Measurements from ENCODE around the gene COASY.
A peak's percentile ranks its signal among the peaks of the same experiment; 100 is the strongest.
"Not testable (repeated sequence)": the region's sequence is repeated elsewhere in the genome, so short reads cannot be mapped to it uniquely, and the experiment has no call there.

The COASY gene

DNA sequence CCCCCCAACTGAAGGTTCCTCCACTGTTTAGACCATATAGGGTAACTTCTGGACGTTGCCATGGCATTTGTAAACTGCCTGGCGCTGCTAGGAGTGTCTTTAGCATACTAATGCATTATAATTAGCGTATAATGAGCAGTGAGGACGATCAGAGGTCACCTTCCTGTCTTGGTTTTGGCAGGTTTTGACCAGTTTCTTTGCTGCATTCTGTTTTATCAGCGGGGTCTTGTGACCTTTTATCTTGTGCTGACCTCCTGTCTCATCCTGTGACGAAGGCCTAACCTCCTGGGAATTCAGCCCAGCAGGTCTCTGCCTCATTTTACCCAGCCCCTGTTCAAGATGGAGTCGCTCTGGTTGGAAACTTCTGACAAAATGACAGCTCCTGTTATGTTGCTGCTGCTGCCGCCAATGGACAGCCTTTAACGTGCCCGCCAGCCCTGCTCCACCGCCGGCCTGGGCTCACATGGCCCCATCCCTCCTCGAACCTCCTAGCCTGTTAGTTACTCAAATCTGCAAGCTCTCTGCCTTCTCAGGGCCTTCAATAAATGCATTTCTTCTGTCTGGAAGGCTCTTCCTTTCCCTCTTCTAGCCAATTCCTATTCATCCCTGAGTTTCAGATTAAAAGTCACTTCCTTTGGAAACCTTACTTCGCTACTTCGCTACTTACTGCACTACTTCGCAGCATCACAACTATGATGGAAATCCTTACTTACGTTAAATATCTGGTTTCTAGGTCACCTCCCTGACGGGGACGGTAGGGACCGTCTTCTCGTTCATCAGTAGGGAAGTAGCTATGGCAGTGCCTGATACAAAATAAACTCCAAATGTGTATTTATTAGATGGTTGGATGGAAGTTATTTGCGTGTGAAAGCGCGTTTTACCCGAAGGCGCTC, 26.5 kb upstream of the COASY start:
- DNase-seq = no peak

GRCh38 chr17:42536048-42536371, 25.9 kb upstream of the COASY start, which contains the start of gene NAGLU:
Gene NAGLU (plus strand): TSS chr17:42536241. CDS start chr17:42536273, 32 bp downstream.
- DNase-seq = peak; percentile 97

GRCh38 chr17:42536372-42537155, 25.4 kb upstream of the COASY start:
- peak; percentile 71 for DNase-seq

DNA sequence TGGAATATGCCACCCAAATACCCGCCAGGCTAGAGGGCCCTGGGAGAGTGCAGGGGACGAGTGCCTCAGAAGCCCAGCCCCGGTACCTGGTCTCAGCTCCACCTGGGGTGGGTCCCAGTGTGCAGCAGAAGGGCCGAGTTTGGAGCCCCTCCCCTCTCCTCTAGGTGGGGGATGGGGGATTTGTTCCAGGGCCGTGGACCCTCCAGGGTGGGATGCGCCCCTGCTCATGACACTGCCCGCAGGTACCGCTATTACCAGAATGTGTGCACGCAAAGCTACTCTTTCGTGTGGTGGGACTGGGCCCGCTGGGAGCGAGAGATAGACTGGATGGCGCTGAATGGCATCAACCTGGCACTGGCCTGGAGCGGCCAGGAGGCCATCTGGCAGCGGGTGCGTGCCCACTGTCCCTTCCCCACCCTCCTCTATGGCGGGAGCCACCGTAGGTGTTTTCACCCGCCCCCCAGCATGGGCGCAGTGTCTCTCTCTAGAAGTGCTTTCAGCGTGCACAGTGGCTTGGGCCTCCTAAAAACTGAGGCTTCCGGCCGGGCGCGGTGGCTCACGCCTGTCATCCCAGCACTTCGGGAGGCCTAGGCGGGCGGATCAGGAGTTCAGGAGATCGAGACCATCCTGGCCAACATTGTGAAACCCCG, 24.7 kb upstream of the COASY start:
- no peak for DNase-seq

DNA sequence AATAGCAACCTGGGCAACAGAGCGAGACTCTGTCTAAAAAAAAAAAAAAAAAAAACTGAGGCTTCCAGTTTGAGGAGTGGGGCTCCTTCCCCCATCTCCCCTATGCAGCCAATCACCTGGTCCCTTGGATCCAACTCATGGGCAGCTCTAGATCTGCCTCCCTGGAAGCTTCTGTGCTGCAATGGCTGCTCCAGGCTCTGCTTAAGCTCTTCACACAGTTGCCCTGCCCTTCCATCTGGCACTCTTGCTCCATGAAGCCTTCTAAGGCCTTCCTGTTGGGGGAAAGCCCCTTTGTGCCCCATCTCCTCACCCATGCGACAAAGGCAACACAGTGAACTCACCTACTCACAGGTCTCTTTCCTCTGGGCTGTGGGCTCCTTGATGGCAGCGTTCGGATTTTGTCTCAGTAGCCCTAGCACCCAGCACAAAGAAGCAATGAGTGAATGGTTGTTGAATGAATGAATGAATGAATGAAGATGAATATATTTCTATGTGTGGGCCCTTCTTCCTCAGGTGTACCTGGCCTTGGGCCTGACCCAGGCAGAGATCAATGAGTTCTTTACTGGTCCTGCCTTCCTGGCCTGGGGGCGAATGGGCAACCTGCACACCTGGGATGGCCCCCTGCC, 24.0 kb upstream of the COASY start:
- DNase-seq = no peak

DNA sequence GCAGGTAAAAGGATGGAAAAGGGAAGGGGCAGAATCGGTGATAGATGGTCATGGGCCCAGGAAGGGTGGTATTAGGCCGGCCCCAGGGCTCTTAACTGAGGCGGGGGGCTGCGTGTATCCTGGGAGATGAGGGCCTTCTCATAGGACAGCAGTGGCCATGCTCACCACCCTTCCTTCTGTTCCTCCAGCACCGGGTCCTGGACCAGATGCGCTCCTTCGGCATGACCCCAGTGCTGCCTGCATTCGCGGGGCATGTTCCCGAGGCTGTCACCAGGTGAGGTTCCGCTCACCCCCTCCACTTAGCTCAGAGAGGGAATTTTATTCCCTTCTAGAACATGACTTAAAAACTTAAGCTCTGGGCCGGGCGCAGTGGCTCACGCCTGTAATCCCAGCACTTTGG, 23.5 kb upstream of the COASY start:
- DNase-seq = no peak

- not testable (repeated sequence) for DNase-seq
Observed at GRCh38 chr17:42540558-42540957, 21.4 kb upstream of the COASY start.

GRCh38 chr17:42541041-42541833, 20.7 kb upstream of the COASY start:
- no peak for DNase-seq

- no peak for DNase-seq
Observed at GRCh38 chr17:42543190-42544079, 18.5 kb upstream of the COASY start.

GRCh38 chr17:42544874-42545283, 17.1 kb upstream of the COASY start:
- no peak for DNase-seq

- not testable (repeated sequence) for DNase-seq
Observed at GRCh38 chr17:42545755-42546505, 16.0 kb upstream of the COASY start.

DNA sequence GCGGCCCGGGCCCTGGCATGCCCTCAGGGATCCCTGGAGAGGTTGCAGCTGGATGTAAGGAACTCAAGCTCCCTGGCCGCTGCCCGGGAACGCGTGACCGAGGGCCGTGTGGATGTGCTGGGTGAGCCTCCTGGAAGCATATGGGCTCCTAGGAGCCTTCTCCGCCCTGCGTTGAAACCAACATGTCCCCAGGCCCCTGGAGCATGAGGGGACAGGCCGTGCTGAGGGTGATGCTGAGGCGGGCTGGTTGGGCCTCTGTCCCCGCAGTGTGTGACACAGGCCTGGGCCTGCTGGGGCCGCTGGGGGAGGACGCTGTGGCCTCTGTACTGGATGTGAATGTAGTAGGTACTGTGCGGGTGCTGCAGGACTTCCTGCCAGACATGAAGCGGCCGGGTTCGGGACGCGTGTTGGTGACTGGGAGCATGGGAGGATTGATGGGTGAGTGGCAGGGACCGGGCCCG, 14.9 kb upstream of the COASY start:
- no peak for DNase-seq

GRCh38 chr17:42547698-42548069, 14.3 kb upstream of the COASY start:
- DNase-seq = no peak

DNA sequence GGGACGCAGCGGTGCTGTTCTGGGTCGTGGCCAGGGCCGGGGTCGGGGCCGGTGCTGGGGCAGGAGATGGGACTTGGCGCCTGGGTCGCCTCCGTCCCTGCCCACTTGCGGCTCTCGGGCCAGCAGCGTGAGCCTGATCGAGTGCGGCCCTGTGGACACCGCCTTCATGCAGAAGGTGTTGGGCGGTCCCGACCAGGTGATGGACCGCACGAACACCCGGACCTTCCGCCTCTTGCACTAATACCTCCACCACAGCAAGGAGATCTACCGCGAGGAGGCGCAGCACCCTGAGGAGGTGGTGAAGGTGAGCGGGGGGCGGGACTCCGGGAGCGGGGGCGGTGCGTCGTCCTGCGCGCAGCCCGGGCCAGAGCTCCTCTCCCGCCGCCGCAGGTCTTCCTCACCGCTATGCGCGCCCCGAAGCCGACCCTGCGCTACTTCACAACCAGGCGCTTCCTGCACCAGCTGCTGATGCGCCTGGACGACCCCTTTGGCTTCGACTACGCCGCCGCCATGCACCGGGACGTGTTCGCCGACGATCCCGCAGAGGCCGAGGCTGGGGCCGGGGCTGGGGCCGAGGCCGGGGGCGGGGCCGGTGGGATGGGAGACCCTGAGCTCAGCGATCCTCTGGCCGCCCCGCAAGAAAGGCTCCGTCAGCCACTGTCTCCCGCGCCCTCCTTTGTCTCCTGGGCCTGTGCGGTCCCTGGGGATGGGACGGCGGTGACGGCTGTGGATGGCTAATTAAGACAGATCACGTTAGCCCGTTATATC, 13.7 kb upstream of the COASY start:
- DNase-seq = peak; percentile 91

DNA sequence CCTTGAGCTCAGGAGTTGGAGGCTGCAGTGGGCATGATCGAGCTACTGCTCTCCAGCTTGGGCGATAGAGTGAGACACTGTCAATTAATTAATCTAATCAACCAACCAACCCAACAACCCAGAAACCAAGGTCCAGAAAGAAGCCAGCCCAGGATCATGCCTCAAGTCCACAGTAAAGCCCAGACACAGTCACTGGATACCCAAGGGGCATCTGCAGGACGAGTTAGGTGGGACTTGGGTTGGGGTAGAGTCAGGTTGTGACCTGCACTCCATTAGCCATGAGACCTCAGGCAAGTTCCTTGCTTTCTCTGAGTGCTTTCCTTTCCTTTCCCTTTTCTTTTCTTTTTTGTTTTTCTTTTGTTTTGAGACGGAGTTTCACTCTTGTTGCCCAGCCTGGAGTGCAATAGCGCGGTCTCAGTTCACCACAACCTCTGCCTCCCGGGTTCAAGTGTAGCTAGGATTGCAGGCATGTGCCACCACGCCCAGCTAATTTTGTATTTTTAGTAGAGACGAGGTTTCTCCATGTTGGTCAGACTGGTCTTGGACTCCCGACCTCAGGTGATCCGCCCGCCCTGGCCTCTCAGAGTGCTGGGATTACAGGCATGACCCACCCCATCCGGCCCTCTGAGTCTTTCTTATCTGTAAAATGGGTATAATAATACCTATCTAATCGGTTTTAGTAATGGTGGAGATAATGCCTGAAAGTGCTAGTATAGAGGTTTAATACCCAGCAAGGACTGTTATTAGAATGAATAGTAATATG, 12.8 kb upstream of the COASY start:
- no peak for DNase-seq

GRCh38 chr17:42552736-42553135, 9.2 kb upstream of the COASY start, which contains the start of gene HSD17B1:
Gene HSD17B1 (plus strand): TSS chr17:42552923. CDS start chr17:42552934, 11 bp downstream.
- not testable (repeated sequence) for DNase-seq

DNA sequence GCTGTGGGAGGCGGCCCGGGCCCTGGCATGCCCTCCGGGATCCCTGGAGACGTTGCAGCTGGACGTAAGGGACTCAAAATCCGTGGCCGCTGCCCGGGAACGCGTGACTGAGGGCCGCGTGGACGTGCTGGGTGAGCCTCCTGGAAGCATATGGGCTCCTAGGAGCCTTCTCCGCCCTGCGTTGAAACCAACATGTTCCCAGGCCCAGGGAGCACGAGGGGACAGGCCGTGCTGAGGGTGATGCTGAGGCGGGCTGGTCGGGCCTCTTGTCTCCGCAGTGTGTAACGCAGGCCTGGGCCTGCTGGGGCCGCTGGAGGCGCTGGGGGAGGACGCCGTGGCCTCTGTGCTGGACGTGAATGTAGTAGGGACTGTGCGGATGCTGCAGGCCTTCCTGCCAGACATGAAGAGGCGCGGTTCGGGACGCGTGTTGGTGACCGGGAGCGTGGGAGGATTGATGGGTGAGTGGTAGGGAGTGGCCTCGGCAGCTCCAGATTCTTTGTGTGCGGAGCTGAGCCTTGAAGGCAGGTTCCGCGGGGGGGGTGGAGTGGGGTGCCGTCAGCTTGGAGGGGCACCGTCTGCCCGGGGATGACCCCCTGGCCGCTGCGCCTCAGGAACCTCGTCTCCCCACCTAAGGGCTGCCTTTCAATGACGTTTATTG, 8.7 kb upstream of the COASY start:
- DNase-seq = no peak

GRCh38 chr17:42553866-42554249, 8.1 kb upstream of the COASY start:
- DNase-seq = no peak
